ENCODE data around the gene TSPYL1. TPM values are rescaled to one million over a fixed set of nuclear protein-coding genes. Genes with fewer than 3 reads are reported as not detected.
A peak's percentile ranks its signal among the peaks of the same experiment; 100 is the strongest.
"Not testable (repeated sequence)": the region's sequence is repeated elsewhere in the genome, so short reads cannot be mapped to it uniquely, and the experiment has no call there.

TSPYL1 gene
- total RNA-seq (2014; rRNA removed; shearing (Covaris generic)), result 99.1 and 131 TPM in 2 replicates

DNA sequence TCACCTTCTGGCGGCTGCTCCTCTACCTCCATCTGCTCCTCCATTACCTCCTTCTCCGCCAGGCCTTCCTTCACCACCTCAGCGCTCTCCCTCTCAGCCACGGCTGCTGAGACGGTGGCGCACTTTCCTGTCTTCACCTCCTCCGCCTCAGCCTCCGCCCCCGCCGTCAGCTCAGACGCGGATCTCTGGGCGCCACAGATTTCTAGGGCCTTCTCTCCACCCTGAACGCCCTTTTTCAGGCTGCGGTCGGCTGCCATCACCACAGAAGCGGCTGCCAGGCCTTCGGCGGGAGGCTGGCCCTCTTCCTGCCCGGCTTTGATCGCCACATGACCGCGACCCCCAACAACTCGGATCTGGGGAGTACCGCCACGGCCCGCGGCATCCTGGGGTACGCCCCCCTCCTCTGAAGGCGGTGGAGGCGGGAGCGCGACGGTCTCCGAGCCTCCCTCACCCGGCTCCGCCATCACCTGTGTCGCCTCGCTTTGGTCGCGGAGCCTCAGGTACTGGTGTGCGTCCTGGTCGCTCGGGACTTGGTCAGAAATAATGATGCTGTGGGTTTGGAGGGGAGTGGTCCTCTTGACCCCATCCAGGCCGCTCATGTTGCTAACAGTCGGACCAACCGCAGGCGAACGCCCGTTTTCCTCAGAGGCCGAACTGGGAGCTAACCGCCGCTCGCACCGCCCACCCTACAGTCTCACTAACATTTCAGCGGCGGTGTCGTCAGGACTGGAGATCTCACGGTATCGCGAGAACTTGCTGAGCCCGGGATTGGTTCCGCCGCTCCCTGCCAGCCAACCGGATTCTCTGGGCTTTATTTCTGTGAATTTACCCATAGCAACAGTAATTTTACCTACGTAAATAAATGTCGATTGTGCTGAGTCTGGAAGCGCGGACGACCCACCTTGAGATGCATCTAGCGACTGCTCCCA lies at the start of gene TSPYL1:
Gene TSPYL1, minus strand, starts transcription at position 699 of the 929 bp plus-strand sequence. Its CDS starts 100 bp downstream, at position 599.
- DNase-seq (ENCODE audit: low spot score), result peak; percentile 99
- in situ Hi-C loops (cut with HindIII; ENCODE audit: low sequenced_read_pairs), result no loop called here

GRCh38 chr6:116329156-116329555 lies 49.4 kb upstream of the TSPYL1 start:
- no peak for DNase-seq (ENCODE audit: low spot score)
- in situ Hi-C loops (cut with HindIII; ENCODE audit: low sequenced_read_pairs), result no loop called here

DNA sequence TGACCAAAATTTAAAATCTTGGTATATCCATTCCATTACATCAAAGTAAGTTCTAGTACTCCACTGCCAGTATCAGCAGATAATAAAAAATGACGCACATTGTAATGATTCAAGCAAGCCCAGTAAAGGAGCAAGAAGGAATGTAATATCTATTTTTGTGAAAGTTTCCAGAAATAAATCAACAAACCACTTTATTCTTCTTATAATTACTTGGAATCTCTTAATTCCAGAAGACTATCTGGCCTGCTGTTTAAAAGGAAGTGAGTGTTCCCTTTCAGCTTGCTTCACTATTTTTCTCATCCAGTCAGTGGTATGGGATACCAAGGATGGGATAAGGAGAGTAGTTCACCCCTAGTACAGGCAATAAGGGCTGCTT lies 48.8 kb upstream of the TSPYL1 start:
- in situ Hi-C loops (cut with HindIII; ENCODE audit: low sequenced_read_pairs), result no loop called here

GRCh38 chr6:116327803-116328527 lies 48.2 kb upstream of the TSPYL1 start:
- in situ Hi-C loops (cut with HindIII; ENCODE audit: low sequenced_read_pairs), result no loop called here
- no peak for DNase-seq (ENCODE audit: low spot score)

More for the DNA sequence above, 48.8 kb upstream of the TSPYL1 start:
- no peak for DNase-seq (ENCODE audit: low spot score)

DNA sequence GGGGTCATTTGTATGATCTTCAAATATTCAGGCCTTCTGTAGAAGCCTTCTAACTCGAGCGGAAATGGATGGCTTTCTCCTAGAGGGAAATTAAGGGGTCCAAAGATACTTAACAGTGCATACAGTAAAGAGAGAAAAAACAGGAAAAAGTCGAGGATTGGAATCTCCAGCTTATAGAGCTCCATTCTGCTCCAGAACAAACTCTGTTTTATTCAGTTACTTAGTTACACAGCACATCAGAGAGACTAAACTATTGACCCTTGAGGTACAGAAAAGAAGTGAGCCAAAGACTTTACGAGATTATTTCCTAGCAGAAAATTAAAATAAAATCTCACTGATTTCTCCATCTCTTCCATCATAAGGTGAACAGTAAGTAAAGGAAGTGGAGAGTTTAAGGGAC lies 47.3 kb upstream of the TSPYL1 start:
- DNase-seq (ENCODE audit: low spot score), result no peak
- in situ Hi-C loops (cut with HindIII; ENCODE audit: low sequenced_read_pairs), result no loop called here

- DNase-seq (ENCODE audit: low spot score), result peak; percentile 14
- in situ Hi-C loops (cut with HindIII; ENCODE audit: low sequenced_read_pairs), result no loop called here
These were observed 46.5 kb upstream of the TSPYL1 start for GRCh38 chr6:116326181-116326671.

- DNase-seq (ENCODE audit: low spot score), result not testable (repeated sequence)
These were observed 46.0 kb upstream of the TSPYL1 start for GRCh38 chr6:116325634-116326132.

GRCh38 chr6:116323863-116324262 lies 44.1 kb upstream of the TSPYL1 start:
- no peak for DNase-seq (ENCODE audit: low spot score)

More at GRCh38 chr6:116325634-116326132, 46.0 kb upstream of the TSPYL1 start:
- in situ Hi-C loops (cut with HindIII; ENCODE audit: low sequenced_read_pairs), result not testable (repeated sequence)

GRCh38 chr6:116321933-116322332 lies 42.2 kb upstream of the TSPYL1 start:
- in situ Hi-C loops (cut with HindIII; ENCODE audit: low sequenced_read_pairs); DNase-seq (ENCODE audit: low spot score): not testable (repeated sequence)

More at GRCh38 chr6:116323863-116324262, 44.1 kb upstream of the TSPYL1 start:
- in situ Hi-C loops (cut with HindIII; ENCODE audit: low sequenced_read_pairs), result no loop called here

GRCh38 chr6:116316772-116317467 lies 37.2 kb upstream of the TSPYL1 start:
- no peak for DNase-seq (ENCODE audit: low spot score)
- in situ Hi-C loops (cut with HindIII; ENCODE audit: low sequenced_read_pairs), result no loop called here

DNA sequence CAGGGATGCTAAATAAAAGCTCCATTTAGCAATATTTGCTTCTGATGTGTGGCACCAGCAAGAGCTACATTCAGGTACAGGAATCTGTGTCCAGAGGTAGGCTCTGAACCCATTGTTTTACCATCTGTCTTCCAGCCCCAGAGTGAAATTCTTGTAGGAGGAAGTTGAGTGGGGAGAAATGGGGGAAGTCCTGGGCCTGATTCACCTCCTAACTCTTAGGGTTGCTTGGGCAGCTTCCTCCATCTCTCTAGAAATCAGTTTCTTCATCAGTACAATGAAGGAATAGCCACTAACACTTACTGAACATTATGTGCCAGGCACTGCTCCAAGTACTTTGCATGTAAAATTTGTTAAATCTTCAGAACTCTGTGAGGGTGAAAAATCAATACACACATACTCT lies 35.1 kb upstream of the TSPYL1 start:
- no peak for DNase-seq (ENCODE audit: low spot score)
- in situ Hi-C loops (cut with HindIII; ENCODE audit: low sequenced_read_pairs), result no loop called here

DNA sequence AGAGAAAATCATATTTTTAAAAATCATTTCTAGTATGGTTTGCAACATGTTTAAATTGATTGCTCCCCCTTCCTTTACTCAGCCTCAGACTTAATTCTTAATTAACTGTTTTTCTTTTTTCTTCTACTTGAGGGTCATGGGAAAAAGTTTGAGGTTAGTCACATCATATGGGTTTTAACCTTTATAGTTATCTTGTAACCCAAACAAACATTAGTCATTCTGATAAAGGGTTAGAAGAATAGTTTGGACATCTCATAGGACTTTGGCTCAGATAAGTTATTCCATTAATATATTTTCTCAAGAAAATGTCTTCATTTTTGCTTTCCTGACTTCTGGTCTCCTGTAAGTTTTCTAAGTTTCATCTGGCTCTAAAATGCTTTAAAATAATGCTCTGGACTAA lies 34.5 kb upstream of the TSPYL1 start:
- in situ Hi-C loops (cut with HindIII; ENCODE audit: low sequenced_read_pairs), result no loop called here
- DNase-seq (ENCODE audit: low spot score), result no peak

- in situ Hi-C loops (cut with HindIII; ENCODE audit: low sequenced_read_pairs), result no loop called here
- DNase-seq (ENCODE audit: low spot score), result no peak
These were observed 33.5 kb upstream of the TSPYL1 start for GRCh38 chr6:116313101-116313776.

GRCh38 chr6:116309657-116310056 lies 29.9 kb upstream of the TSPYL1 start:
- in situ Hi-C loops (cut with HindIII; ENCODE audit: low sequenced_read_pairs), result no loop called here
- no peak for DNase-seq (ENCODE audit: low spot score)

GRCh38 chr6:116309001-116309400 lies 29.3 kb upstream of the TSPYL1 start:
- in situ Hi-C loops (cut with HindIII; ENCODE audit: low sequenced_read_pairs), result no loop called here
- no peak for DNase-seq (ENCODE audit: low spot score)

DNA sequence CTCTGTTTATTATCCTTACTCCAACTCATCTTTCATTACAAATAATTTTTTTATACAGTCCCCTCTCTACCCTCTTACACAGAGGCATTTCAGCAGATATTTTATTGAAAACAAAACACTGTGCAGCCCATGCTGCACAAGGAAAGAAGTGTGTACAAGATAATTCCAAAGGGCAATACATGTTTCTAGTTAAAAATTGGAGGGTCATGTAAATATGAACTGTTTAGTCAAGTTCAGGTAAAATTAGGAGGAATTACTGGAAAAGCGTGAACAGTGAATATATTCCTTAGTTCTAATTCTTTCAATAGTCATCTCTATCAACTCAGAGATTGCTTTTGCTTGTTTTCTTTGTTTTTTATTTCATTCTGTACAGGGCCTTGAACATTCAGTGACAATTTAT lies 27.9 kb upstream of the TSPYL1 start:
- in situ Hi-C loops (cut with HindIII; ENCODE audit: low sequenced_read_pairs), result no loop called here
- no peak for DNase-seq (ENCODE audit: low spot score)

DNA sequence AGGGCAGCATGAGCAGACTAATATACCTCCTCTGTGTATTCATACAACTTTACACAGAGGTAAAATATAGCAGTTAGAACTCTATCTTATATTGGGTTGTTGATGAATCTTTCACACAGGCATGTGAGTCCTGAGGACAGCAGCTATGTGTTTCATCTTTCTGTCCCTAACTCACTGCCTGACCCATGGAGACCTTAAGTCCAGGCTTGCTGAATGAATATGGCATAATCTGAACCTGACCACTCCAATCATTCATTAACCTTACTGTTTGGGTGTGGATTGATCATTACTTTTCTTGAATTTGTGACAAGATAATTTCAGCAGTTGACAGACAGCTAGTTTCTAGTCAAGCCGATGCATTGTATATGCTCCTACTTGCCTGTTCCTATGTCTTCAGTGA lies 27.3 kb upstream of the TSPYL1 start:
- no peak for DNase-seq (ENCODE audit: low spot score)
- in situ Hi-C loops (cut with HindIII; ENCODE audit: low sequenced_read_pairs), result no loop called here

DNA sequence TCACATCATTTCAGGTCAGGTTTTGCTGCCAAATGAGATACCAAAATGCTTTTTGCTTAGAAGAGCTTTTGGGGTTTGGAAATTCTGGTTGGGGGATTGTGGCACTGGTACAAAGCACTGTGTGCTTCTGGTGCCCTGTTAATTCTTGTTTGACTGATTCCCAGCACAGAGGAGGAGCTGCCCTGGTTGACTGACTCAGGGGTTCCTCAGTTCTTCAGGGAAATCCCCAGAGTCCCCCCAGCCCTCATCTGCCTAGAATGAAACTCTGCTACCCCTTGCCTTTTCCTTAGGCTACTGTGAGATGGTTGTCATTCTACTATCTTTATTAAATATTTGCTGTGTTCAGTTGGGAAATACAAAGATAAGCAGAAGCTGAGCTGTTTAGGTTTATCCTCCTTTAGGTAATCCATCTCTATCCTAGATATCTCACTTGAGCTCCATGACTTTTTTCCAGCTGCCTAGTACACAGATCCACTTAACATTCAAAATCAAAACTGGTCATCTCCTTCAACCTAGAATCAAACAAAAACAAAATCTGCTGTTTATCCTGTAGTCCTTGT lies 24.9 kb upstream of the TSPYL1 start:
- no peak for DNase-seq (ENCODE audit: low spot score)
- in situ Hi-C loops (cut with HindIII; ENCODE audit: low sequenced_read_pairs), result no loop called here

Measured in G401 (cell line).